Lower leg skin (tissue), 4 donors: ENCODE measurements around the gene TRPM1. TPM values are rescaled to one million over a fixed set of nuclear protein-coding genes. Genes with fewer than 3 reads are reported as not detected.

Experiments used
- DNase-seq, 2 donors: peaks; one replicate each; pipeline ENCODE4 v3.0.0-alpha.2; 2019; ENCODE audit warnings: low spot score in 2 of 2
- H3K4me3 ChIP-seq: fragments of 200-600 bp; sonication (generic); 2 replicates; pipeline ENCODE4 v1.5.1; 2017; ENCODE audit warnings: mild to moderate bottlenecking, low read depth; ENCODE audit not compliant: poor library complexity, severe bottlenecking
- POLR2A ChIP-seq, 2 donors: fragments of 450-650 bp; IDR thresholded peaks; one replicate each; pipeline ENCODE4 v1.6.1; 2016 to 2017; ENCODE audit warnings: antibody characterized with exemption in 2 of 2, mild to moderate bottlenecking in 1 of 2, moderate library complexity in 1 of 2
- WGBS, 2 donors: methylation state at CpG; one replicate each; pipeline ENCODE4 v1.1.5; 2018; 5-methylcytosine and 5-hydroxymethylcytosine counted together
- intact Hi-C: fragments of 100-400 bp; cut with DNase I; formaldehyde crosslinking; loops from one replicate; pipeline ENCODE4 v1.15.0; 2023; ENCODE audit warnings: low total_unique reads
- total RNA-seq, 4 donors: library from RNA; depleted of rRNA; stranded (reverse); fragments of >200 nt; gene quantifications; one replicate each; pipeline ENCODE4 v1.1.0, GENCODE V29; 2016
- TF ChIP-seq, protein P1 (sequence below), 3 donors: fragments of 450-650 bp; IDR thresholded peaks; one replicate each; pipeline ENCODE4 v1.5.1; 2016; ENCODE audit warnings: antibody characterized with exemption in 3 of 3, mild to moderate bottlenecking in 3 of 3, moderate library complexity in 2 of 3

Gene TRPM1
- total RNA-seq, 4 donors from 2014 or later: 1.3 to 18.3 (median 8.3) TPM

DNA sequence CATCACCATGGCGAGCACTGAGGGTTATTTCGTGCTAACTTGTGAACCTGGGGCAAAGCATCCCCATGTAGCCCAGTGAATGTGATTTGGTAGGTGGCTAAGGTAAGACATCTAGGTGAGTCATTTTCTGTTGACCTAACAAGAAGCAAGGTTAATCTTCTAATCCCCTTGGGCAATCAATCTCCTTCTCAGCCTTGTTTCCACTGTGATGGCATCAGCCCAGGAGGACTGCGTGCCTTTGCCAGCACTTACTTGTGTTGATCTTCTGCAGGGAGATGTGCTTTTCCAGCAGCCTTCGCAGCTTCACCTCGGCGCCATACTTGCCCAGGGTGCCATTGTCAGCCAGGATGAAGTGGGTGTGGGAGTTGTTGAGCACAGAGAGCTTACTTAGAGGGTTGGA, 35.7 kb downstream of the TRPM1 start:
- intact Hi-C loops: no loop called here
- 61 to 66% methylated on average over 6 of the region's 6 CpGs for WGBS, 2 donors
- no peak for TF ChIP-seq POLR2A (IDR thresholded peaks at IDR 0.05)
- TF ChIP-seq, protein P1, sequence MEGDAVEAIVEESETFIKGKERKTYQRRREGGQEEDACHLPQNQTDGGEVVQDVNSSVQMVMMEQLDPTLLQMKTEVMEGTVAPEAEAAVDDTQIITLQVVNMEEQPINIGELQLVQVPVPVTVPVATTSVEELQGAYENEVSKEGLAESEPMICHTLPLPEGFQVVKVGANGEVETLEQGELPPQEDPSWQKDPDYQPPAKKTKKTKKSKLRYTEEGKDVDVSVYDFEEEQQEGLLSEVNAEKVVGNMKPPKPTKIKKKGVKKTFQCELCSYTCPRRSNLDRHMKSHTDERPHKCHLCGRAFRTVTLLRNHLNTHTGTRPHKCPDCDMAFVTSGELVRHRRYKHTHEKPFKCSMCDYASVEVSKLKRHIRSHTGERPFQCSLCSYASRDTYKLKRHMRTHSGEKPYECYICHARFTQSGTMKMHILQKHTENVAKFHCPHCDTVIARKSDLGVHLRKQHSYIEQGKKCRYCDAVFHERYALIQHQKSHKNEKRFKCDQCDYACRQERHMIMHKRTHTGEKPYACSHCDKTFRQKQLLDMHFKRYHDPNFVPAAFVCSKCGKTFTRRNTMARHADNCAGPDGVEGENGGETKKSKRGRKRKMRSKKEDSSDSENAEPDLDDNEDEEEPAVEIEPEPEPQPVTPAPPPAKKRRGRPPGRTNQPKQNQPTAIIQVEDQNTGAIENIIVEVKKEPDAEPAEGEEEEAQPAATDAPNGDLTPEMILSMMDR (IDR thresholded peaks at IDR 0.05): no peak
- no peak for DNase-seq
- H3K4me3 ChIP-seq: no peak overlapping the region

DNA sequence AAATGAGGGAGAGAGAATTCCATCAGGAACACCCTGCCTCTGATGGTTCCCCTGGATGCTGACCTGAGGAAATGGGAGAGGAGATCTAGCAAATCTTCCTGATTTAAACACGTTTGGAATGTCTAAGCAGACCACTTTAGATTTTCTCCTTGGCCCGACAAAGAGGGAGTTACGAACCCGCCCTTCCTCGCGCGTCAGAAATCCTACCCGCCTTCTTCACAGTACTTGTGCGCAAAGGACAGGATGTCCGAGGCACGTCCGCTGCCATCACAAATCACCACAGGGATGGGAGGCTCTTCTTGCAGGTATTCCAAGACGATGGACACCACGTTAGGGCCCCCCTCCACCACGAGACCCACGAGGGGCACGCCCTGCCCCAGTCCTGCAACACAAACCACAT, 38.6 kb downstream of the TRPM1 start:
- intact Hi-C loops: no loop called here
- WGBS, 2 donors: 41 to 64% methylated on average over 17 of the region's 17 CpGs
- no peak overlapping the region for H3K4me3 ChIP-seq
- peak in 1 of 2 donors; percentile 82 for DNase-seq
- TF ChIP-seq, protein P1 (IDR thresholded peaks at IDR 0.05): no peak
- no peak for TF ChIP-seq POLR2A (IDR thresholded peaks at IDR 0.05)

DNA sequence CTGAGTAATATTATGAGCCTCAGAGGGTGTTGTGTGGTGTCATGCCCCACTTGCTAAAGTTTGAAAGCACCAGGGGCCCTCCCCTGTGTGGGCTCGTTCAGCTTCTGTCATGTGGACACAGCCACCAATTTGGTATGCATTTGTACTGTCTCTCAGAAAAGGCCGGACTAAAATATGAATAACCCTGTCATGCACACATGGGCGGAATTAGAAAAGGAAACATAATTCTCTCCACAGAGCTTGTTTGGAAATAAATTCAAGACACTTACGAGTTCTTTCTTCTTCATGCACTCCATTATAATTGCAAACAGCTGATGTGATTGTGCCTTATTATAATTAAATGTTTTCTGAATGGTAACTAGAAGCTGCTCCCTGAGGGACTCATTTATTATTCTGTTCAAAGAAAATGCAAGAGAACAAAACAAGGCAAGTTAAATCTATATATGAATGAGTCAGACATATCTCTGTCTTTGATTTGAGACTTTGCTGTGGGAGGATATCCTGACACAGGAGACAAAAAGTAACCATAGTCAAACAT, 39.1 kb downstream of the TRPM1 start:
- no peak overlapping the region for H3K4me3 ChIP-seq
- intact Hi-C loops: no loop called here
- WGBS, 2 donors: 32 to 37% methylated on average over 4 of the region's 4 CpGs
- TF ChIP-seq, protein P1 (IDR thresholded peaks at IDR 0.05): no peak
- TF ChIP-seq POLR2A (IDR thresholded peaks at IDR 0.05): no peak
- DNase-seq: no peak

DNA sequence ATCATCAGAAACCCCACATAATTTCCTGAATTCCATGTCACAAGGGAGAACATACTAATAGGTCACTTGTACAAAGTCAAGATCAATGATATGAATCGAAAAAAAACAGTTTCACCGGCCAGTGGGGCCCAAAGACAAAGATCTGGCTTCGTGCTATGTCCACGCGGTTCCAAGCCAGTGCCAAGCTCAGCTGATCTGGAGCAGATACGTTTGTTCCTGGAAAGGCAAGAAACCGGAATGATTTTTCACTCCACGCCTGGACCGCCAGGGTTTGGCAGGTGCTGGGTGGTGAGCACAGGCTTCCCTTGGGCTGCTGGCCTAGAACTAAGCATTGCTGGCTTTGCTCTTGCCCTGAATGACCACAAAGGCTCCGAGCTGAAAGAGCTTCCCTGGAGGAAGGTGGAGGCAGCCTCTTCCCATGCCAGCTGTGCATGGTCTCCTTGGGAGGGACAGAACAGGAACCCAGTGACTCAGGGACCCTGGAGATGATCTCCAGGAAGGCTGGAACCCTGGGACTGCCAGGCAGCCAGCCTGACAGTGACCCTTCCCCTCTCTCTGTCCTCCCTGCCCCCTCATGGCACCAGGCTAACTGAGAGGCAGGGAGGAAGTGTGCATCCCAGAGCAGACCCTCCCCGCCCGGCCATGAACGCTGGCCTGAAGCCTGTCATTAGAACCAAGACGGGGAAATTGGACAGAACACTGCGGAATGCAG, 40.9 kb downstream of the TRPM1 start:
- DNase-seq: no peak
- WGBS, 2 donors: 70 to 73% methylated on average over 15 of the region's 15 CpGs
- no peak for TF ChIP-seq POLR2A (IDR thresholded peaks at IDR 0.05)
- TF ChIP-seq, protein P1 (IDR thresholded peaks at IDR 0.05): no peak

DNA sequence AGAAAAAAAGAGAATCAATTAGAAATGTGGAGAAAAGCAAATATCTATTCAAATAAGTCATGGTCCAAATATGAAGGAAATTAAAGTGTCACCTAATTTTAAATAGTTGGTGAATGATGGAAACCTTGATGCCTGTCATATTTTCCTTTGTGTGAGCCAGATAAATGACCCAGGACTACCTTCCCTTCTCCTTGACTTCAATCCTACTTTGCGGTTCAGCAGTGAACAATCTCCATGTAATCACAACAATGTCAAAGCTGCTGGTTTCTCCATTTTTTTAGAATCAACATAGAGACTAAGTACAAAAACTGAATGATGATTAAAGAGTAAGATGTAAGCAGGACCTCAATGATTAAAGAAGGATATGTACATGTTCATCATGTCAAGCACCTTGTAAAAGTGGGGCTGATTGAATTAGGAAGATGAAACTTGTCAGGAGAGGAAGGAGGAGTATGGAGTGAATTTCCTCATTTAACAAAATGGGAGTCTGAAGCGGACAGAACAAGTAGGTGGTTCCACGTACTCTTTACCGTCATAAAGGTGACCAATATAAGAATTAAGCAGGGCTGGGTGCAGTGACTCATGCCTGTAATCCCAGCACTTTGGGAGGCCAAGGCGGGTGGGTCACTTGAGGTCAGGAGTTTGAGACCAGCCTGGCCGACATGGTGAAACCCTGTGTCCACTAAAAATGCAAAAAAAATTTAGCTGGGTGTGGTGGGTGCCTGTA, 43.1 kb downstream of the TRPM1 start:
- no peak for TF ChIP-seq POLR2A (IDR thresholded peaks at IDR 0.05)
- TF ChIP-seq, protein P1 (IDR thresholded peaks at IDR 0.05): no peak
- 90 to 94% methylated on average over 6 of the region's 6 CpGs for WGBS, 2 donors
- no peak overlapping the region for H3K4me3 ChIP-seq
- DNase-seq: no peak
- intact Hi-C loops: no loop called here

More for the DNA sequence above, 40.9 kb downstream of the TRPM1 start:
- H3K4me3 ChIP-seq: no peak overlapping the region
- intact Hi-C loops: no loop called here
